Erythroblast (primary cell): ENCODE data around the gene SPNS2.

Experiments used
- GATA1 ChIP-seq: IDR thresholded peaks from 2 replicates; pipeline ENCODE4 v1.6.1; 2011; ENCODE audit warnings: low read depth, mild to moderate bottlenecking, control low read depth, low read length, moderate library complexity
- POLR2A ChIP-seq: IDR thresholded peaks from 2 replicates; pipeline ENCODE4 v1.6.1; 2011; ENCODE audit warnings: mild to moderate bottlenecking, low read length

DNA sequence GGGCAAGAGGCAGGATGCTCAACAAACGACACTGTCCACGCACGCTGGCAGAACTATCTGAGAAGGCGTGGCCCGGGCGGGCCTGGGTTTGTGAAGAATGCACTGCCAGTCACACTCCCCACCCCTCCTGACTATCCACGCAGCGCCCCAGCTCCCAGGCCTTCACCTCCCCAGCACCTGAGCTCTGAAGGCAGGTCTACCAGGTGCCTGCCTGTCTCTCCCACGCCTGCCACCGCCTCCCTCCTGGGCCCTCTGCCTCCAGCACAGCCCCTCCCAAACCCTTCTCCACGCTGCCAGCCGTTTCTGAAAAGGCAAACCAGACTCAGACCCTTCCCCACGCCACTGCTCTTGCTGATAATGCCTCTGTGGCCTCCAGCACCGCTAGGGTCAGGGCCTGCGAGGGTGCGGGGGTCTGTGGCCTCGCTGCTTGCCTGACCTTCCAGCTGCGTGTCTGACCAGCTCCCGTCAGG, 44.9 kb downstream of the SPNS2 start:
- TF ChIP-seq POLR2A (no peak), GATA1 (no peak)
